Ovary (tissue), 3 donors: ENCODE data around the gene AK3.

Experiments
- CTCF ChIP-seq, 3 donors: fragments of 450-650 bp in 2 of 3; fragments of 200-600 bp in 1 of 3; IDR thresholded peaks; one replicate each; pipeline versions ENCODE4 v1.5.1 to v1.8.0; 2016 to 2022; ENCODE audit warnings: antibody characterized with exemption in 3 of 3, mild to moderate bottlenecking in 1 of 3
- POLR2A ChIP-seq: fragments of 450-650 bp; IDR thresholded peaks from one replicate; pipeline ENCODE4 v1.6.1; 2017; ENCODE audit warnings: antibody characterized with exemption, mild to moderate bottlenecking, moderate library complexity
- donor health status: DM: no; HTN: no; CAD: no.

DNA sequence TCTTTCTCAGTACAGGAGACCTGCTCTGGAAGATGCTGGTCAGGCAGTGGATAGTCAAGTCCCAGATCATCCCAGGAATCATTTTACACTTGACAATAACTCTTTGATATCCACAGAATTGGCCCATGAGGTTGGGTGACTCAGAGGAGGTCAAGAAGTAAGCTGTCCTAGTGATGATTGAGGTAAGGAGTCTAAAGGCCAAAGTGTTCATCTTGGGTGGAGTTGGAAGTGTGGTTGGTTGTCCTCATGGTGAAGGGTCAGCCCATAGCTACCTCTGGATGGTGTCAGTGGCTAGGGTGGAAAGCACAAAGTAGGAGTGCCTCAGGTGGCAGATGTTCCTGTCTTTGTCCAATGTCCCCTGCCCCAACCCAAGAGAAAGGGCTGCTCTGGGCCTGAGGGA, 27.7 kb upstream of the AK3 start:
- no peak for TF ChIP-seq POLR2A
- TF ChIP-seq CTCF (IDR thresholded peaks at IDR 0.05) = no peak
